Measurements from ENCODE around the gene POT1. TPM values are rescaled to one million over a fixed set of nuclear protein-coding genes. Genes with fewer than 3 reads are reported as not detected.

The POT1 gene
- total RNA-seq, 1 donor from 2014 or later, result 42.9 TPM

GRCh38 chr7:124907490-124907889 is 22.1 kb downstream of the POT1 start:
- DNase-seq, result no peak
- Mint-ChIP-seq H3K27ac (ENCODE audit: unreplicated experiment) (no peak overlapping the region), H3K4me1 (ENCODE audit: low read depth, unreplicated experiment) (peaks cover 16% of the 10 kb centered on the region), H3K36me3 (ENCODE audit: unreplicated experiment) (peaks cover 11% of the 10 kb centered on the region), H3K27me3 (ENCODE audit: unreplicated experiment) (peaks cover 4% of the 10 kb centered on the region), H3K9me3 (ENCODE audit: unreplicated experiment) (peaks cover 10% of the 10 kb centered on the region), H3K4me3 (ENCODE audit: unreplicated experiment) (no peak overlapping the region)
- no peak for TF ChIP-seq CTCF (IDR thresholded peaks at IDR 0.05; ENCODE audit: partially characterized antibody, unreplicated experiment)

- Mint-ChIP-seq H3K27me3 (ENCODE audit: unreplicated experiment) (no peaks in the 10 kb centered on the region), H3K9me3 (ENCODE audit: unreplicated experiment) (peaks cover 4% of the 10 kb centered on the region), H3K4me1 (ENCODE audit: low read depth, unreplicated experiment) (peaks cover 3% of the 10 kb centered on the region), H3K27ac (ENCODE audit: unreplicated experiment) (no peak overlapping the region), H3K4me3 (ENCODE audit: unreplicated experiment) (no peak overlapping the region), H3K36me3 (ENCODE audit: unreplicated experiment) (peaks cover 11% of the 10 kb centered on the region)
- no peak for DNase-seq
- no peak for TF ChIP-seq CTCF (IDR thresholded peaks at IDR 0.05; ENCODE audit: partially characterized antibody, unreplicated experiment)
These were observed 31.1 kb downstream of the POT1 start for GRCh38 chr7:124898531-124898930.

- Mint-ChIP-seq H3K27ac (ENCODE audit: unreplicated experiment) (no peak overlapping the region), H3K4me1 (ENCODE audit: low read depth, unreplicated experiment) (peaks cover 6% of the 10 kb centered on the region), H3K9me3 (ENCODE audit: unreplicated experiment) (no peaks in the 10 kb centered on the region), H3K36me3 (ENCODE audit: unreplicated experiment) (peaks cover 5% of the 10 kb centered on the region), H3K27me3 (ENCODE audit: unreplicated experiment) (no peaks in the 10 kb centered on the region), H3K4me3 (ENCODE audit: unreplicated experiment) (no peak overlapping the region)
- no peak for DNase-seq
- no peak for TF ChIP-seq CTCF (IDR thresholded peaks at IDR 0.05; ENCODE audit: partially characterized antibody, unreplicated experiment)
These were observed 33.6 kb downstream of the POT1 start for GRCh38 chr7:124896001-124896400.

GRCh38 chr7:124893140-124893827 is 36.3 kb downstream of the POT1 start:
- H3K9me3 Mint-ChIP-seq (ENCODE audit: unreplicated experiment), result no peaks in the 10 kb centered on the region
- H3K4me3 Mint-ChIP-seq (ENCODE audit: unreplicated experiment), result no peak overlapping the region
- TF ChIP-seq CTCF (IDR thresholded peaks at IDR 0.05; ENCODE audit: partially characterized antibody, unreplicated experiment), result no peak
- no peak overlapping the region for H3K27ac Mint-ChIP-seq (ENCODE audit: unreplicated experiment)
- peaks cover 6% of the 10 kb centered on the region for H3K4me1 Mint-ChIP-seq (ENCODE audit: low read depth, unreplicated experiment)
- no peaks in the 10 kb centered on the region for H3K27me3 Mint-ChIP-seq (ENCODE audit: unreplicated experiment)
- no peak for DNase-seq
- H3K36me3 Mint-ChIP-seq (ENCODE audit: unreplicated experiment), result no peaks in the 10 kb centered on the region

GRCh38 chr7:124887247-124887646 is 42.4 kb downstream of the POT1 start:
- TF ChIP-seq CTCF (IDR thresholded peaks at IDR 0.05; ENCODE audit: partially characterized antibody, unreplicated experiment), result no peak
- Mint-ChIP-seq H3K27ac (ENCODE audit: unreplicated experiment) (no peak overlapping the region), H3K27me3 (ENCODE audit: unreplicated experiment) (no peaks in the 10 kb centered on the region), H3K4me1 (ENCODE audit: low read depth, unreplicated experiment) (peaks cover 4% of the 10 kb centered on the region), H3K9me3 (ENCODE audit: unreplicated experiment) (no peaks in the 10 kb centered on the region), H3K36me3 (ENCODE audit: unreplicated experiment) (no peaks in the 10 kb centered on the region), H3K4me3 (ENCODE audit: unreplicated experiment) (no peak overlapping the region)
- no peak for DNase-seq
